MM.1S (cell line): ENCODE measurements around the gene TMEM167B.

Source experiments
- DNase-seq: peaks from one replicate; pipeline ENCODE4 v3.0.0-alpha.2; 2015
- H2AFZ ChIP-seq: fragments of 300-600 bp; sonication (generic); 2 replicates; pipeline ENCODE4 v1.6.0; 2016; ENCODE audit warnings: antibody characterized with exemption, low read length
- H3F3A ChIP-seq: fragments of 300-600 bp; sonication (generic); 2 replicates; pipeline ENCODE4 v1.6.1; 2016; ENCODE audit warnings: mild to moderate bottlenecking, antibody characterized with exemption, low read length, moderate library complexity, mixed read lengths; ENCODE audit not compliant: insufficient read depth
- H3K27ac ChIP-seq: fragments of 300-600 bp; sonication (generic); 2 replicates; pipeline ENCODE4 v1.5.1; 2016; ENCODE audit warnings: mild to moderate bottlenecking, low read length
- H3K27me3 ChIP-seq: fragments of 300-600 bp; sonication (generic); replicated peaks from 2 replicates; pipeline ENCODE4 v1.6.0; 2016; ENCODE audit warnings: low read length; ENCODE audit not compliant: insufficient read depth
- H3K36me3 ChIP-seq: fragments of 300-600 bp; sonication (generic); replicated peaks from 2 replicates; pipeline ENCODE4 v1.6.1; 2016; ENCODE audit warnings: mild to moderate bottlenecking, low read length, mixed read lengths; ENCODE audit not compliant: insufficient read depth
- H3K4me1 ChIP-seq: fragments of 300-600 bp; sonication (generic); 2 replicates; pipeline ENCODE4 v1.6.1; 2016; ENCODE audit warnings: low read length, mixed read lengths
- H3K4me2 ChIP-seq: fragments of 300-600 bp; sonication (generic); 2 replicates; pipeline ENCODE4 v1.6.0; 2016; ENCODE audit warnings: low read depth, low read length
- H3K4me3 ChIP-seq: fragments of 300-600 bp; sonication (generic); 2 replicates; pipeline ENCODE4 v1.5.1; 2016; ENCODE audit warnings: low read length, mixed read lengths
- H3K79me2 ChIP-seq: fragments of 300-600 bp; sonication (generic); 2 replicates; pipeline ENCODE4 v1.6.1; 2016; ENCODE audit warnings: mixed run types, low read length, mixed read lengths
- H3K9ac ChIP-seq: fragments of 300-600 bp; sonication (generic); 2 replicates; pipeline ENCODE4 v1.6.1; 2016; ENCODE audit warnings: low read length, mixed read lengths
- H3K9me2 ChIP-seq: fragments of 300-600 bp; sonication (generic); replicated peaks from 2 replicates; pipeline ENCODE4 v1.6.1; 2016; ENCODE audit warnings: mild to moderate bottlenecking, low read length, mixed read lengths; ENCODE audit not compliant: insufficient read depth
- H3K9me3 ChIP-seq: fragments of 300-600 bp; sonication (generic); replicated peaks from 2 replicates; pipeline ENCODE4 v1.6.1; 2016; ENCODE audit warnings: mild to moderate bottlenecking, low read length, mixed read lengths; ENCODE audit not compliant: insufficient read depth
- H4K20me1 ChIP-seq: fragments of 300-600 bp; sonication (generic); 2 replicates; pipeline ENCODE4 v1.6.1; 2016; ENCODE audit warnings: mild to moderate bottlenecking, low read length, moderate library complexity, mixed read lengths; ENCODE audit not compliant: insufficient read depth
- EZH2 ChIP-seq: fragments of 300-600 bp; sonication (generic); optimal IDR thresholded peaks from 2 replicates; pipeline ENCODE3; 2017; ENCODE audit warnings: low read depth, mild to moderate bottlenecking, antibody characterized with exemption, low read length, mixed read lengths
- EZH2phosphoT487 ChIP-seq: fragments of 300-600 bp; sonication (generic); IDR thresholded peaks from 2 replicates; pipeline ENCODE4 v1.6.1; 2018; ENCODE audit warnings: antibody characterized with exemption, low read length
- TF ChIP-seq, protein P1 (sequence below): fragments of 300-600 bp; sonication (generic); IDR thresholded peaks from 2 replicates; pipeline ENCODE4 v1.5.1; 2016; ENCODE audit warnings: antibody characterized with exemption, low read length, mixed read lengths

Gene TMEM167B

DNA sequence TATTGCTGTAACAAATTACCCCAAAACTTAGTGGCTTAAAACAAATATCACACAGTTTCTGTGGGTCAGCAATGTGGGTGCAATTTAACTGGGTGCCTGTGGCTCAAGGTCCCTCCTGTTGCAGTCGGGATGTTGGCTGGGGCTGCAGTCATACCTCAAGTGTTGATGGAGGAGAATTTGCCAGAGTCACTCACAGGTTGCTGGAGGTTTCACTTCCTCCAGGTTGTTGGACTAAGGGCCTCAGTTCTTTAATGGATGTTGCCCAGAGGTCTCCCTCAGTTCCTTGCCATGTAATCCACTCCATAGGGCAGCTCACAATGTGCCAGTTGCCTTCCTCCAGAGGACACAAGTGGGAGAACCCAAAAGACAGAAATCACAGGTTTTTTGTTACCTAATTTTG, 12.2 kb upstream of the TMEM167B start:
- TF ChIP-seq EZH2phosphoT487: no peak
- Histone ChIP-seq H3K79me2 (peaks cover 10% of the 10 kb centered on the region), H4K20me1 (no peaks in the 10 kb centered on the region), H3K36me3 (no peaks in the 10 kb centered on the region), H3K4me2 (no peak overlapping the region), H3K9ac (no peak overlapping the region), H2AFZ (no peak overlapping the region), H3F3A (no peaks in the 10 kb centered on the region), H3K9me2 (no peaks in the 10 kb centered on the region), H3K4me1 (no peaks in the 10 kb centered on the region), H3K27me3 (no peaks in the 10 kb centered on the region), H3K9me3 (no peaks in the 10 kb centered on the region), H3K27ac (no peak overlapping the region), H3K4me3 (no peak overlapping the region)
- no peak for DNase-seq

- H4K20me1 ChIP-seq: no peaks in the 10 kb centered on the region
- no peak overlapping the region for H3K27ac ChIP-seq
- no peaks in the 10 kb centered on the region for H3K27me3 ChIP-seq
- no peak overlapping the region for H2AFZ ChIP-seq
- H3K4me1 ChIP-seq: no peaks in the 10 kb centered on the region
- H3K36me3 ChIP-seq: no peaks in the 10 kb centered on the region
- H3K9me3 ChIP-seq: no peaks in the 10 kb centered on the region
- H3K4me3 ChIP-seq: no peak overlapping the region
- H3K79me2 ChIP-seq: peaks cover 10% of the 10 kb centered on the region
- H3K9me2 ChIP-seq: no peaks in the 10 kb centered on the region
- DNase-seq: no peak
- H3K4me2 ChIP-seq: no peak overlapping the region
- H3F3A ChIP-seq: no peaks in the 10 kb centered on the region
- no peak overlapping the region for H3K9ac ChIP-seq
- no peak for TF ChIP-seq EZH2phosphoT487
- TF ChIP-seq, protein P1, sequence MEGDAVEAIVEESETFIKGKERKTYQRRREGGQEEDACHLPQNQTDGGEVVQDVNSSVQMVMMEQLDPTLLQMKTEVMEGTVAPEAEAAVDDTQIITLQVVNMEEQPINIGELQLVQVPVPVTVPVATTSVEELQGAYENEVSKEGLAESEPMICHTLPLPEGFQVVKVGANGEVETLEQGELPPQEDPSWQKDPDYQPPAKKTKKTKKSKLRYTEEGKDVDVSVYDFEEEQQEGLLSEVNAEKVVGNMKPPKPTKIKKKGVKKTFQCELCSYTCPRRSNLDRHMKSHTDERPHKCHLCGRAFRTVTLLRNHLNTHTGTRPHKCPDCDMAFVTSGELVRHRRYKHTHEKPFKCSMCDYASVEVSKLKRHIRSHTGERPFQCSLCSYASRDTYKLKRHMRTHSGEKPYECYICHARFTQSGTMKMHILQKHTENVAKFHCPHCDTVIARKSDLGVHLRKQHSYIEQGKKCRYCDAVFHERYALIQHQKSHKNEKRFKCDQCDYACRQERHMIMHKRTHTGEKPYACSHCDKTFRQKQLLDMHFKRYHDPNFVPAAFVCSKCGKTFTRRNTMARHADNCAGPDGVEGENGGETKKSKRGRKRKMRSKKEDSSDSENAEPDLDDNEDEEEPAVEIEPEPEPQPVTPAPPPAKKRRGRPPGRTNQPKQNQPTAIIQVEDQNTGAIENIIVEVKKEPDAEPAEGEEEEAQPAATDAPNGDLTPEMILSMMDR: no peak
- TF ChIP-seq EZH2: no peak
These were observed 11.3 kb upstream of the TMEM167B start for GRCh38 chr1:109079240-109079622.

DNA sequence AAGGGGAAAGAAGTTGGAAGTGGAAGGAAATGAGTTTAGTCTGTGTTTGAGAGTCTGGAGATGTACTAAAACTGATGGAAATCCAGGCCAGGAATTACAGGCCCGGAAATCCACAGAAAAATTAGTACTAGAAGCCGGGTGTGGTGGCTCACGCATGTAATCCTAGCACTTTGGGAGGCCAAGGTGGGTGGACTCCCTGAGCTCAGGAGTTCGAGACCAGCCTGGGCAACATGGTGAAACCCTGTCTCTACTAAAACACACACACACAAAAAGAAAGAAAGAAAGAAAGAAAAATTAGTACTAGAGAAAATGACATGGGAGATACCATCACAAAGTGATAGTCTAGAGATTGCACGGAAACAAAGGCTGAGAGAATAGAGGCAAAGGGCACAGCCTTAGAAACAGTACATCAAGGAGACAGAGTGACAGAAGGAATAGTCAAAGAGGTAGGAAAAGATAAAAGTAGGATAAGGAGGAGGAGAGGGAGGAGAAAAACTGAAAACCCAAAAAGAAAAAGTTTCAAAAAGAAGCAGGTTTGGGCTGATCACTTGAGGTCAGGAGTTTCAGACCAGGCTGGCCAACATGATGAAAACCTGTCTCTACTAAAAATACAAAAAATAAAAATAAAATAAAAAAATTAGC, 10.0 kb upstream of the TMEM167B start:
- no peaks in the 10 kb centered on the region for H3K9me3 ChIP-seq
- H3K4me2 ChIP-seq: no peak overlapping the region
- H3K79me2 ChIP-seq: peaks cover 2% of the 10 kb centered on the region
- no peak overlapping the region for H3K4me3 ChIP-seq
- H3K4me1 ChIP-seq: no peaks in the 10 kb centered on the region
- no peaks in the 10 kb centered on the region for H3F3A ChIP-seq
- no peak overlapping the region for H3K9ac ChIP-seq
- TF ChIP-seq EZH2phosphoT487: no peak
- TF ChIP-seq EZH2: no peak
- TF ChIP-seq, protein P1: no peak
- no peak overlapping the region for H3K27ac ChIP-seq
- H2AFZ ChIP-seq: no peak overlapping the region
- H4K20me1 ChIP-seq: no peaks in the 10 kb centered on the region
- no peaks in the 10 kb centered on the region for H3K9me2 ChIP-seq
- no peaks in the 10 kb centered on the region for H3K36me3 ChIP-seq
- no peaks in the 10 kb centered on the region for H3K27me3 ChIP-seq
- no peak for DNase-seq

DNA sequence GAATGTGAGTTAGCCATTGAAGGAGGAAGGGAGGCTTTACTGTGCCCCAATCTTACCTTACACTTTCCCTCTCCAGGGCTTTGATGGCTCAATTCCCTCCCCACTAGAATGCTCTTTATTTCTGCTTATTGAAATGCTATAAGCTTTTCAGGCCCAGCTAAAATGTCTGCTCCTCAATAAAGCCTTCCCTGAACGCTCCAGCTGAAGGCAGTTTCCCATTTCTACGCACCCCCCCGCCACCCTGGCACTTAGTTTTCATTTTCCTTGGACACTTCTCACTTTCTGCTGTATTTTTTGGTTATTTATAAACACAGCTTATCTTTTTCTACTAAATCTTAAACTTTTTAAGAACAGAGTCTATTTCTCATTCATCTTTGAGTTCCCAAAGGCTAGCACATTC, 7.1 kb upstream of the TMEM167B start:
- Histone ChIP-seq H4K20me1 (no peaks in the 10 kb centered on the region), H3K79me2 (no peaks in the 10 kb centered on the region), H3K4me2 (no peak overlapping the region), H2AFZ (no peak overlapping the region), H3K27me3 (no peaks in the 10 kb centered on the region), H3K4me3 (no peak overlapping the region), H3K9ac (no peak overlapping the region), H3K27ac (no peak overlapping the region), H3K4me1 (no peaks in the 10 kb centered on the region), H3F3A (no peaks in the 10 kb centered on the region), H3K9me3 (no peaks in the 10 kb centered on the region), H3K9me2 (no peaks in the 10 kb centered on the region), H3K36me3 (no peaks in the 10 kb centered on the region)
- TF ChIP-seq, protein P1: no peak
- TF ChIP-seq EZH2 (no peak), EZH2phosphoT487 (no peak)
- no peak for DNase-seq
